SK-N-SH (cell line): ENCODE measurements around the gene HES1.
"Not testable (repeated sequence)": the region's sequence is repeated elsewhere in the genome, so short reads cannot be mapped to it uniquely, and the experiment has no call there.

Experiments used
- CTCF ChIP-seq: fragments of 200-600 bp; sonication (generic); IDR thresholded peaks from 2 replicates; pipeline ENCODE4 v1.6.1; 2017; ENCODE audit warnings: antibody characterized with exemption, mild to moderate bottlenecking, moderate library complexity
- FOXJ3 ChIP-seq: sonication (generic); formaldehyde crosslinking; IDR thresholded peaks from 2 replicates; pipeline ENCODE4 v1.5.1; 2020; ENCODE audit warnings: mild to moderate bottlenecking, missing genetic modification reagents
- MAX ChIP-seq: IDR thresholded peaks from 2 replicates; pipeline ENCODE4 v1.4.0; 2012; ENCODE audit warnings: low read depth
- MXI1 ChIP-seq: IDR thresholded peaks from 2 replicates; pipeline ENCODE4 v1.6.1; 2012; ENCODE audit warnings: mild to moderate bottlenecking, low read depth, low read length, improper control_type of control experiment
- NFIC ChIP-seq: IDR thresholded peaks from 2 replicates; pipeline ENCODE4 v1.4.0; 2012; ENCODE audit warnings: borderline replicate concordance
- POLR2AphosphoS5 ChIP-seq: IDR thresholded peaks from 2 replicates; pipeline ENCODE4 v1.6.1; 2012; ENCODE audit warnings: low read depth, low read length
- USF2 ChIP-seq: fragments of 150-350 bp; IDR thresholded peaks from 2 replicates; pipeline ENCODE4 v1.6.1; 2017; ENCODE audit warnings: antibody characterized with exemption, low read length, low read depth, borderline replicate concordance

GRCh38 chr3:194128919-194129295 is 7.0 kb upstream of the HES1 start:
- TF ChIP-seq CTCF; POLR2AphosphoS5; FOXJ3 (CRISPR knock-in tag); NFIC; USF2; MXI1; MAX: not testable (repeated sequence)
